RPMI8226 (cell line): Measurements from ENCODE around the gene KLHL17.

Experiments
- DNase-seq: peaks from one replicate; pipeline ENCODE4 v3.0.0-alpha.2; 2015

The KLHL17 gene

GRCh38 chr1:960363-961131 is at the start of gene KLHL17:
TSS of gene KLHL17 (plus strand) at chr1:960584. CDS start at chr1:960694, 110 bp downstream.
- DNase-seq: peak; percentile 89

DNA sequence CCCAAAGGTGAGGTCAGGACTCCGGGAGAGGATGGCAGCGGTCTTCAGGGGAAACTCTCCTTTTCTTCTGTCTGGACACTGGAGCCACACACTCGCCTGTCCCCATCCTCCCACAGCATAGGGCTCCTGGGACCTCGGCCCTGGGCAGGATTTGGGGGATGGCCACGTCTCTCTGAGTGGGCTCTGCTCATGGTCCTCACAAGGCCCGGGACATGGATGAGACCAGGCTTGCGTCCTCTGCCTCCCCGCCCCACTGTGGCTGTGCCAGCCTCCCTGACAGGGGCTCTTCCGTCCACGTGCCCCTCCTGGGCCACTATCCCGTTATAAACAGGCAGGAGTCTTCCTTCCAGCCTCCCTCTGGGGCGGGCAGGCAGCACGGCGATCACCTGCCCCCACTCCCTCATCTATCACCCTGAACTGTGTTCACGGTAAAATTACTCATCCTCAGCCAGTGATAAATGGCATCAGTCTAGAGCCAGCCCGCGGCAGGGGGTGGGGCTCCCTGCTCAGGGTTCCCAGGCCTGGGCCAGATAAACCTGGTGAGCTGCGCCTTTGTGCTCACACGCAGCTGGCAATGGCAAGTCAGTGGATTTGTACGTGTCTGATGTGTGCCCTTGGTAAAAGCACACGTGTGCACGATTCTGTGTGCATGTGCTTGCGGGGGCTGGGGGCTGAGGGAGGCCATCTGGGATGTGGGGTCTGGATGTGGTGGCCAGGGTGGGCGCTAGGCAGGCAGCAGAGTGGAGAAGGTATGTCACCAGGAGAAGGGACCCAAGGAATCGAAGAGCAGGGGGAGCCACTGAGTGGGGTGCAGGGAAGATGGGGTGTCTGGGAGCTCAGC is 49.3 kb upstream of the KLHL17 start:
- DNase-seq: peak; percentile 85

DNA sequence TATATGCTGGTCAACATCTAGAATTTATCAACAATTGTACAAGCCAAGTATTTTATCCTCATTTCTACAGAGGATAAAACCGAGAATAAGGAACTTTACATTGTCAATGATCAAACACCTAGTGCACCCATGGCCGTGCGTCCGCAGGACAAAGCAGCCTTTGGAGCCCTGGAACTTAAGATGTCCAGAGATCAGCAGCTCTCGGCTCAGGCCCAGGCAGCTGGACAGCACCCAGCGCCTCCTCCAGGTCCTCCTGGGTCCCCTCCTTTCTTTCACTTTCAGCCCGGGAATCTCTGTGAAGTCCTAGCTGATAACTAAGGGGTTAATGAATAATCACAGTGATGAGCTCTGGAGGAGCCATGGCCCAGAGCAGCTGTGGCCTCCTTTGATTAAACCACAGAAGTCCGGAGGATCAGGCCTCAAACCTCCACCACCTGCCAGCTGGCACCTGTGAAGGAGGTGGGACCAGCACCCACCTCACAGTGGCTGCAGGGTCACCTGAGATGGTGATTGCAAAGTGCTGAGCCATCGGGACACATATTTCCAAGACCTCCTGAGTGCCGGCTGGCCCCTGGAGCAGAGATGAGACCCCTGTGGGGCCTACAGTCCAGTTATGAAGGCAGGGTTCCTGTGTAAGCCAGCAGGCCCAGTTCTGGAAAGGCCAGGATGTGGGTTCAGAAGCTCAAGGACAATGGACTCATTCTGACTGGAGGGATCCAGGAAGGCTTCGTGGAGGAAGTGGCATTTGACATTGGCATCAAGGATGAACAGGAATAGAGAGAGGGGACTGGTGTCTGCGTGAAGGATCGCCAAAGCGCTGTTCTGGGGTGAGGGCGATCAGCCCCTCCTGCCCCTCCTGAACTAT is 48.3 kb upstream of the KLHL17 start:
- peak; percentile 91 for DNase-seq

DNA sequence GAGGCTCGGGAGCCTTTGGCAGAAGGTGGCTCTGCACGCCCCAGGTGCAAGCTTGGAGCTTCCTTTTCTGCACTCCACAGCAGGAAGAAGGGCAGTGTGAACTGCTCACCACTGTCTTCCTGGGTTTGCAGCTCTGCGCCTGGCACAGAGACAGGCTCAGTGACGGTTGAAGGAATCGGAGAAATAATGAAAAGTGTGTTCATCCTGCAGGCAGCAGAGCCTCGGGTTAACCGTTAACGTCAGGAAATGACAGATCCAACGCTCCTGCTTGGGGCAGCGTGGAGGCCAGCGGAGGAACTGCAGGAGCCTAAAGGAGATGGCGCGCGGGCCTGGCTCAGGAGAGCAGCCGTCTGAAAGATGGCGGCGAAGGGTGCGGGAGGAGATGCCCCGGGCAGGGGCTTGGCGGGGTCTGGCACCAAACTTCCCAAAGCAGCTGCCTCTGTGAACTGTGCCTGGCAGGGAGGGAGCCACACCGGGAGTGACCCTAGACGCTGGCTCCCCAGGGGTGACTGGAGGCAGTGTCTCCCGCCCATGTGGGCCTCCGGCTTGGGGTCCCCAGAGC is 47.6 kb upstream of the KLHL17 start:
- DNase-seq: peak; percentile 83

GRCh38 chr1:913491-914130 is 46.8 kb upstream of the KLHL17 start:
- peak; percentile 64 for DNase-seq

- no peak for DNase-seq
Observed at GRCh38 chr1:914131-914890, 46.1 kb upstream of the KLHL17 start.

DNA sequence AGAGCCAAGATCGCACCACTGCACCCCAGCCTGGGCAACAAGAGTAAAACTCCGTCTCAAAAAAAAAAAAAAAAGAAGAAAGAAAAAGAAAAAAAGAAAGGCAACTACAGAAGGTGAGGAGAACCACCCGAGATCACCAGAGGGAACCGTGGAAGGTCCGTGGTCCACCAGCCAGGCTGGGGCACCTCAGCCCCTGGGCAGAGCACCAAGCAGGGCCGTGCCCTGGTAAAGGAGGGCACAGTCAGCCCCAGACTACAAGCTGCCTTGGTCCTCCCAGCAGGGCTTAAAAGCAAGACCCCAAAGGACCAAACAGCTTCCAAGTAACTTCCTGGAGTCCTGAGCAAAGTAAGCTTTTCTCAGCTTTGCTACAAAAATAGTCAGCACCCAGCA is 45.5 kb upstream of the KLHL17 start:
- no peak for DNase-seq

DNA sequence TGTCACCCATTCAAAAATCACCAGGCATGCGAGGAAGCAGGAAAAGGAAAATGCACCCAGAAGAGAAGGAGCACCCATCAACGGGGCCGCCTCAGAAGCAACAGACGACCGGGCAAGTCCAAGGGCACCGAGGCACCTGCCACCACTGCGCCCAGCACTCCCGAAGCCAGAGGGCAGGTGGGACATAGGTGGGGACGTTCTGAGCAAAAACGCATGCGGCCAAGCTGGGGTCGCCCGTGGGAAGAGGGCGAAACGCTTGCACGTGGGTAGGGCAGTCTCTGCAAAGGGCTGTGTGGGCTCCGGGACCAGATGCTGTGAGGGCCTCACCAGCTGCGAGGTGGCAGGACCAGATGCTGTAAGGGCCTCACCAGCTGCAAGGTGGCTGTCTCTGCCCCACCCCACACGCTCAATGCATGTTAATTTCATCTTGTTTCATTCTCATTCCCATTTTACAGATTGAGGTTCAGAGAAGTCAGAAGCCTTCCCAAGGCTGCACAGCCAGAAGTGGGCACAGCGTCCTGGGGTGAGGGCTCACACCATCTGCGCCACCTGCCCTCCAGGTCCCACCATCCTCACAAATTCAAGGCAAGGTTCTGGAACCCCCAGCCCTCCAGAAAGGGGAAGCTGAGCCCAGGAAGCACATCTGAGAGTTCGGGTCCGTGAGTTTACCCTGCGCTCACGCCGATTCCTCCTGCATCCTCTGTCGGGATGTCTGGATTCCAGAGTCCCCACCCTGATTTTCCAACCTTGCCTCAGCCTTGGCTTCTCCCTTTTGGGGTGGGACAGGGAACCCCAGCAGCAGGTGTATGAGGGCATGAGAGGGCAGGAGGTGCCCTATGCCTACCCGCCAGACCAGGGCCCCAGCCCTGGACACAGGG is 44.9 kb upstream of the KLHL17 start:
- peak; percentile 81 for DNase-seq

GRCh38 chr1:916173-917075 is 44.0 kb upstream of the KLHL17 start:
- no peak for DNase-seq

DNA sequence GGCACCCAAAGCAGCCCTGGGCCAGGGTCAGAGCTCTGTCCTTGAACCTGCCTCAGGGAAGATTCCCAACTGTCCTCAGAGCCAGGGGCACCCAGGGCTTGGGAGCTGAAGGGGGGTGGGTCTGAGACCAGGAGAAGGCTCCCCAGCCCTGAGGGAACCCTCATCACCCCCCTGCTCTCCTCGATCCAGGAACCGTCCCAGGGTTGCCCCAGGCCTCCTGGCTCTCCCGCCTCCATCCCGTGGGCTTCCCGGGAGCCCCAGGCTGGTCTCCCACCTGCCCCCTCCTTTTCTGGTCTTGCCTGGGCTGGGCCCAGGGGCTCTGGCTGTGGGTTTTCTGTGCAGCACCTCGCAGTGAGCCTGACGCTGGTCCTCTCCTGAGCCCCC is 43.3 kb upstream of the KLHL17 start:
- DNase-seq: no peak

- DNase-seq: no peak
Observed at GRCh38 chr1:917466-918091, 42.8 kb upstream of the KLHL17 start.

- no peak for DNase-seq
Observed at GRCh38 chr1:918353-918752, 42.0 kb upstream of the KLHL17 start.

DNA sequence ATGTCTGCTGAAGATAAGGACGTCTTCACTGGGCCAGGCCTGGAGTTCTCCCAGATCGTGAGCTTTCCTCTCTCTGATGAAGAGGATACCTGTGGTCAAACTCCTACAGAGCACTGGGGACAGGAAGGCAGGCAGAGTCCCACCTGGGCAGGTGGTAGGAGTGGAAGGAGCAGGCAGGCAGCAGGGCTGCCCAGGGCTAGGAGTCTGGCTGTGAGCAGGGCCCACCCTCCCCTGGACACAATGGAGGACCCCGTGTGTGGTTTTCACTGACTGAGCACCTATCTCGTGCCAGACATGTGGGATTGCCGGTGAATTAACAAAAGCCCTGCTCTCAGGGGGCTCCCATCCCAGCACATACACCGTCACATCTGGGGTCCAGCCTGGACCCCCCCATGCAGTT is 41.5 kb upstream of the KLHL17 start:
- DNase-seq: no peak

DNA sequence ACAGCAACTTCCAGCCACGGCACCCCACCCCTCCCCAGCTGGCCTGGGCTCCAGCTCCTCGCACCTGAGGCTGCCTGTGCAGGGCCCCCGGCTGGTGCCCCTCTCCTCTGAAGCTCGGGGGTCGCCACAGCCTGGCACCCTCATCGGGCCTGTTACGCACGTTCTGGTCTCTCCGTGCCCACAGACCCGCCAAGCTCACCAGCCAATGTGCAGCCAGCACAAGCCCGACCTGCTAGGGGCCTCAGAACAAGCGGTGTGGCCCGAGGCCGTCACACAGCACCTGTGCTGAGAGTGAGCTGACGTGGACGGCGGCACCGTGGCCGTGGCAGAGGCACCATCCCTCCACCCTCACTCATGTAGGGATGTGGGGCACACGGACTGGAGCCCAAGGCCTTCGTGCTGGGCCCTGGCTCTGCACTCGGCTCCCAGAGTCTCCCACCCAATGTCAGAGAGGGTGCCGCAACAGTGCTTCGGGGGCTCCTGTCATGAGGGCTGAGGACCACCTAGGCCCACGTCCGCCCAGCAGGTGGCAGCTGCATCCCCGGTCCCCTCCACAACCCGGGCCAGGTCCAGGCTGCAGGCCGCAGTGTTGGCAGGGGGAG is 41.0 kb upstream of the KLHL17 start:
- DNase-seq: no peak

DNA sequence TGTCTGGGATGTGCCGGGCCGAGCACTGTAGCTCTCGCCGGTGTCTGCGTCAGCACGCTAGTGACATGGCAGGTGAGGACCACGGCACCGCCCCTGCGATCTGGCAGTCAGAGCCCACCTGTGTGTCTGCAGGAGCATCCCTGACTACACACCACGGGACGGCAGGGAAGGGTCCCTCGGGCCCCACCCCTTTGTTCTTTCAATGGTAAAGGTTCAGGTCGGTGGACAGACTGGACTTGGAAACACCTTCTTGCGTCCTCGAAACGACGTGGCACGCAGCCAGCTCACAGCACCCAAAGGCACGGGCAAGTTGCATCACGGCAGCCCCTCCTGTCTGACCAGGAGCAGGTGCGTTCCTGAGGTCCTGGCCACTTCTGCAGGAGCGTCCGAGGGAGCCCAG is 40.4 kb upstream of the KLHL17 start:
- DNase-seq: peak; percentile 71

GRCh38 chr1:920521-920920 is 39.9 kb upstream of the KLHL17 start:
- peak; percentile 92 for DNase-seq

- DNase-seq: peak; percentile 93
Observed at GRCh38 chr1:921011-921837, 39.2 kb upstream of the KLHL17 start.
